HepG2 (cell line): ENCODE data around the gene MRPL39. TPM values are rescaled to one million over a fixed set of nuclear protein-coding genes. Genes with fewer than 3 reads are reported as not detected.

Source experiments
- ARNT ChIP-seq: fragments of 450-650 bp; IDR thresholded peaks from 2 replicates; pipeline ENCODE4 v1.6.1; 2017
- HNF4G ChIP-seq, 2 experiments: sonication (generic) in 1 of 2; formaldehyde crosslinking in 1 of 2; IDR thresholded peaks; 2 replicates each; pipeline versions ENCODE4 v1.4.0 to v1.6.1; 2011 to 2020; ENCODE audit warnings: borderline replicate concordance in 2 of 2, low read depth in 2 of 2, mild to moderate bottlenecking in 2 of 2, low read length in 1 of 2, missing genetic modification reagents in 1 of 2, moderate library complexity in 1 of 2
- HOXA7 ChIP-seq: sonication (generic); formaldehyde crosslinking; IDR thresholded peaks from 2 replicates; pipeline ENCODE4 v1.8.1; 2022; ENCODE audit warnings: mild to moderate bottlenecking, missing genetic modification reagents, moderate library complexity
- KLF12 ChIP-seq: sonication (generic); formaldehyde crosslinking; IDR thresholded peaks from 2 replicates; pipeline ENCODE4 v1.4.0; 2020; ENCODE audit warnings: missing genetic modification reagents, borderline replicate concordance
- MATR3 ChIP-seq: sonication (generic); formaldehyde crosslinking; IDR thresholded peaks from 2 replicates; pipeline ENCODE4 v1.4.0; 2020; ENCODE audit warnings: missing genetic modification reagents
- MED8 ChIP-seq: sonication (generic); formaldehyde crosslinking; IDR thresholded peaks from 2 replicates; pipeline ENCODE4 v1.8.1; 2023; ENCODE audit warnings: mild to moderate bottlenecking, missing genetic modification reagents; ENCODE audit not compliant: insufficient replicate concordance
- NKX3-1 ChIP-seq: sonication (generic); formaldehyde crosslinking; IDR thresholded peaks from 2 replicates; pipeline ENCODE4 v1.5.0; 2020; ENCODE audit warnings: missing genetic modification reagents
- NR2F6 ChIP-seq, 2 experiments: IDR thresholded peaks; 2 replicates each; pipeline ENCODE4 v1.6.1; 2016; ENCODE audit warnings: antibody characterized with exemption in 1 of 2, mild to moderate bottlenecking in 1 of 2
- RARA ChIP-seq: IDR thresholded peaks from 2 replicates; pipeline ENCODE4 v1.6.1; 2016; ENCODE audit warnings: missing genetic modification reagents, missing compliant biosample characterization
- ZBTB21 ChIP-seq: sonication (generic); formaldehyde crosslinking; IDR thresholded peaks from 2 replicates; pipeline ENCODE4 v1.4.0; 2020; ENCODE audit warnings: missing genetic modification reagents
- ZNF337 ChIP-seq: sonication (generic); formaldehyde crosslinking; IDR thresholded peaks from 2 replicates; pipeline ENCODE4 v1.5.1; 2020; ENCODE audit warnings: missing genetic modification reagents, low read depth, mild to moderate bottlenecking, borderline replicate concordance
- ZNF501 ChIP-seq: sonication (generic); formaldehyde crosslinking; IDR thresholded peaks from 2 replicates; pipeline ENCODE4 v1.5.1; 2020; ENCODE audit warnings: mild to moderate bottlenecking, moderate library complexity, missing genetic modification reagents
- ZNF83 ChIP-seq: sonication (generic); formaldehyde crosslinking; IDR thresholded peaks from 2 replicates; pipeline ENCODE4 v1.4.0; 2020; ENCODE audit warnings: missing genetic modification reagents, mild to moderate bottlenecking, borderline replicate concordance
- polyA plus RNA-seq, 8 experiments: library from polyadenylated mRNA; depleted of rRNA in 3 of 8; stranded (reverse) in 7 of 8; unstranded in 1 of 8; fragments of >200 nt; fragmentation: Illumina TruSeq in 4 of 8; extraction: Trizol in 4 of 8; gene quantifications; 2 replicates each; pipeline versions ENCODE4 v1.2.1 to v1.2.3, GENCODE V29; 2011 to 2016; ENCODE audit warnings: low read depth in 4 of 8, missing spikeins in 1 of 8, mixed read lengths in 1 of 8; ENCODE audit not compliant: insufficient read depth in 1 of 8
- total RNA-seq, 5 experiments: library from RNA; depleted of rRNA; stranded (reverse); fragments of >200 nt; fragmentation: Illumina TruSeq; extraction: Trizol; gene quantifications; 2 replicates each; pipeline ENCODE4 v1.2.3, GENCODE V29; 2016; ENCODE audit warnings: low read depth in 1 of 5
- TF ChIP-seq, protein P1 (sequence below): sonication (generic); formaldehyde crosslinking; IDR thresholded peaks from 2 replicates; pipeline ENCODE4 v1.5.1; 2020; ENCODE audit warnings: missing genetic modification reagents, mild to moderate bottlenecking, borderline replicate concordance
- TF ChIP-seq, protein P2 (sequence below): sonication (generic); formaldehyde crosslinking; IDR thresholded peaks from 2 replicates; pipeline ENCODE4 v1.4.0; 2020; ENCODE audit warnings: mild to moderate bottlenecking, missing genetic modification reagents
- TF ChIP-seq, protein P3 (sequence below): sonication (generic); formaldehyde crosslinking; IDR thresholded peaks from 2 replicates; pipeline ENCODE4 v1.5.1; 2020; ENCODE audit warnings: missing genetic modification reagents, mild to moderate bottlenecking, borderline replicate concordance
- TF ChIP-seq, protein P4 (sequence below): sonication (generic); formaldehyde crosslinking; IDR thresholded peaks from 2 replicates; pipeline ENCODE4 v1.4.0; 2020; ENCODE audit warnings: missing genetic modification reagents, low read depth, mild to moderate bottlenecking, borderline replicate concordance
- TF ChIP-seq, protein P5 (sequence below): sonication (generic); formaldehyde crosslinking; IDR thresholded peaks from 2 replicates; pipeline ENCODE4 v1.4.0; 2020; ENCODE audit warnings: missing genetic modification reagents, borderline replicate concordance

The MRPL39 gene
- total and polyA plus RNA-seq, 2 of the 13 experiments (the other 11 are each of a cell fraction or from before 2014, with no cell fraction given), result 29.1 to 91.2 TPM

DNA sequence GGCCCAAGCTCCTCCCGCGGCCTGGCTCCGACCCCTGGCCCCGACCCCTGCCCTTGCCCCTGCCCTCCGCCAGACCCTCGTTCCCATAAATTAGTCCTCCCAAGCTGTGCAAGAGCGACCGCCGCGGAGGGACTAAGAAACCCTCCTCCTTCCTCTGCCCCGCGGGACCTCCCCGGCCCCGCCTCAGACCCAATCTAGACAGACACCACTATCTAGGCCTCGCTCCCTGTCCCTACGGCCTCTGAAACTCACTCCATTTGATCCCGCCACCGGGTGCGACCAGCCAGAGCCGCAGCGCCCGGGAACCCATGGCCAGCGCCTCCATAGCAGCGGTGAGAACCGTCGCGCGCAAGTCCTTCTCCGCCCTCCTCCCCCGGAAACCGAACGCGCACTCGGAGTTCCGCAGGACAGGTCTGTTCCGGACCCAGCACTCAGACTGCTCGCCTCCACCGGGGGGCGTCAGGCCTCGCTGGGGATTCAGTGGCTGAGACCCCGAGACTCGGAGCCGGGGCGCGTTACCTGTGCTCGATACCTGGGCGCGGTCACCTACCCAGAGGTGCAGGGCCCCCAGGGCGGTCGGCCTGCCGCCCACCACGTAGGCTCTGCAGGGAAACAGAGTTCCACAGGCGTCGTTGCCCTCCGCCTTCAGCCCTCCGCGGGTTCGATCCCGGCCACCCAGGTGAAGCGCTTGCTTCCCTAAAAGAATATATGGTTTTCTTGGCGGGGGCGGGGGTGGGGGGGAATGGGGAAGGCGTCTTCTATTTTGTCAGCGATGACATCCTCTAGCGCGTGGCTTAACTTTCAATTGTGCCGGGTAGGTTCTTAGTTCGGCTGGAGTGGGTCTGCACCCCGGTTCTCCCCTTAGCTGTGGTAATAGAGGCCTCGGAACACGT lies at the start of gene MRPL39 (continued):
- TF ChIP-seq, protein P1, sequence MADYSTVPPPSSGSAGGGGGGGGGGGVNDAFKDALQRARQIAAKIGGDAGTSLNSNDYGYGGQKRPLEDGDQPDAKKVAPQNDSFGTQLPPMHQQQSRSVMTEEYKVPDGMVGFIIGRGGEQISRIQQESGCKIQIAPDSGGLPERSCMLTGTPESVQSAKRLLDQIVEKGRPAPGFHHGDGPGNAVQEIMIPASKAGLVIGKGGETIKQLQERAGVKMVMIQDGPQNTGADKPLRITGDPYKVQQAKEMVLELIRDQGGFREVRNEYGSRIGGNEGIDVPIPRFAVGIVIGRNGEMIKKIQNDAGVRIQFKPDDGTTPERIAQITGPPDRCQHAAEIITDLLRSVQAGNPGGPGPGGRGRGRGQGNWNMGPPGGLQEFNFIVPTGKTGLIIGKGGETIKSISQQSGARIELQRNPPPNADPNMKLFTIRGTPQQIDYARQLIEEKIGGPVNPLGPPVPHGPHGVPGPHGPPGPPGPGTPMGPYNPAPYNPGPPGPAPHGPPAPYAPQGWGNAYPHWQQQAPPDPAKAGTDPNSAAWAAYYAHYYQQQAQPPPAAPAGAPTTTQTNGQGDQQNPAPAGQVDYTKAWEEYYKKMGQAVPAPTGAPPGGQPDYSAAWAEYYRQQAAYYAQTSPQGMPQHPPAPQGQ, result no peak
- TF ChIP-seq HOXA7 (CRISPR knock-in tag) (no peak), KLF12 (CRISPR knock-in tag) (peak; percentile 56; the same call in 1 of the 2 replicates), ARNT (no peak), MED8 (CRISPR knock-in tag) (peak; percentile 99), NR2F6 (IDR thresholded peaks at IDR 0.05) (0 out of 2 replicates have a peak, but pooled peaks have one; percentile 9), NR2F6 (CRISPR knock-in tag; IDR thresholded peaks at IDR 0.05) (peak; percentile 50; the same call in 1 of the 2 replicates), HNF4G (IDR thresholded peaks at IDR 0.05; ENCODE audit: borderline replicate concordance, low read depth, low read length) (no peak), HNF4G (CRISPR knock-in tag; IDR thresholded peaks at IDR 0.05; ENCODE audit: borderline replicate concordance, low read depth) (0 out of 2 replicates have a peak, but pooled peaks have one; percentile 37), ZNF501 (peak; percentile 68), MATR3 (CRISPR knock-in tag) (no peak), ZNF337 (CRISPR knock-in tag) (no peak), RARA (peak; percentile 64), ZBTB21 (no peak), NKX3-1 (CRISPR knock-in tag) (no peak; the same call in 1 of the 2 replicates), ZNF83 (peak; percentile 93)
- TF ChIP-seq, protein P2, sequence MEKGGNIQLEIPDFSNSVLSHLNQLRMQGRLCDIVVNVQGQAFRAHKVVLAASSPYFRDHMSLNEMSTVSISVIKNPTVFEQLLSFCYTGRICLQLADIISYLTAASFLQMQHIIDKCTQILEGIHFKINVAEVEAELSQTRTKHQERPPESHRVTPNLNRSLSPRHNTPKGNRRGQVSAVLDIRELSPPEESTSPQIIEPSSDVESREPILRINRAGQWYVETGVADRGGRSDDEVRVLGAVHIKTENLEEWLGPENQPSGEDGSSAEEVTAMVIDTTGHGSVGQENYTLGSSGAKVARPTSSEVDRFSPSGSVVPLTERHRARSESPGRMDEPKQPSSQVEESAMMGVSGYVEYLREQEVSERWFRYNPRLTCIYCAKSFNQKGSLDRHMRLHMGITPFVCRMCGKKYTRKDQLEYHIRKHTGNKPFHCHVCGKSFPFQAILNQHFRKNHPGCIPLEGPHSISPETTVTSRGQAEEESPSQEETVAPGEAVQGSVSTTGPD (CRISPR knock-in tag), result 0 out of 2 replicates have a peak, but pooled peaks have one; percentile 39
- TF ChIP-seq, protein P3, sequence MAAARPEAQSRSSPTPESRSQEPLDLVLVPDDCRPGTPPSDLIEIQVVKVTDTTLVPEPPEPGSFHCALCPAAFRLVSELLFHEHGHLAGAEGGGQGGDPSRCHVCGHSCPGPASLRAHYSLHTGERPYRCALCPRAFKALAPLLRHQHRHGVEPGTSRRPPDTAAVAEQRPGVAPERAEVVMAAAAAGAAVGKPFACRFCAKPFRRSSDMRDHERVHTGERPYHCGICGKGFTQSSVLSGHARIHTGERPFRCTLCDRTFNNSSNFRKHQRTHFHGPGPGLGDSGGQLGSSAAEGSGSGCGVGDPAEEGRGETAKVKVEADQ, result peak; percentile 86; the same call in 1 of the 2 replicates
- TF ChIP-seq, protein P4, sequence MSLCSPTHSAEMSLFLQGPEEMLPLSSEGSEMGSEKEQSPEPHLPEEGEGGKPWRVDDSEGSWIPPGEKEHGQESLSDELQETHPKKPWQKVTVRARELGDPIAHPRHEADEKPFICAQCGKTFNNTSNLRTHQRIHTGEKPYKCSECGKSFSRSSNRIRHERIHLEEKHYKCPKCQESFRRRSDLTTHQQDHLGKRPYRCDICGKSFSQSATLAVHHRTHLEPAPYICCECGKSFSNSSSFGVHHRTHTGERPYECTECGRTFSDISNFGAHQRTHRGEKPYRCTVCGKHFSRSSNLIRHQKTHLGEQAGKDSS (CRISPR knock-in tag), result peak; percentile 94; the same call in 1 of the 2 replicates
- TF ChIP-seq, protein P5, sequence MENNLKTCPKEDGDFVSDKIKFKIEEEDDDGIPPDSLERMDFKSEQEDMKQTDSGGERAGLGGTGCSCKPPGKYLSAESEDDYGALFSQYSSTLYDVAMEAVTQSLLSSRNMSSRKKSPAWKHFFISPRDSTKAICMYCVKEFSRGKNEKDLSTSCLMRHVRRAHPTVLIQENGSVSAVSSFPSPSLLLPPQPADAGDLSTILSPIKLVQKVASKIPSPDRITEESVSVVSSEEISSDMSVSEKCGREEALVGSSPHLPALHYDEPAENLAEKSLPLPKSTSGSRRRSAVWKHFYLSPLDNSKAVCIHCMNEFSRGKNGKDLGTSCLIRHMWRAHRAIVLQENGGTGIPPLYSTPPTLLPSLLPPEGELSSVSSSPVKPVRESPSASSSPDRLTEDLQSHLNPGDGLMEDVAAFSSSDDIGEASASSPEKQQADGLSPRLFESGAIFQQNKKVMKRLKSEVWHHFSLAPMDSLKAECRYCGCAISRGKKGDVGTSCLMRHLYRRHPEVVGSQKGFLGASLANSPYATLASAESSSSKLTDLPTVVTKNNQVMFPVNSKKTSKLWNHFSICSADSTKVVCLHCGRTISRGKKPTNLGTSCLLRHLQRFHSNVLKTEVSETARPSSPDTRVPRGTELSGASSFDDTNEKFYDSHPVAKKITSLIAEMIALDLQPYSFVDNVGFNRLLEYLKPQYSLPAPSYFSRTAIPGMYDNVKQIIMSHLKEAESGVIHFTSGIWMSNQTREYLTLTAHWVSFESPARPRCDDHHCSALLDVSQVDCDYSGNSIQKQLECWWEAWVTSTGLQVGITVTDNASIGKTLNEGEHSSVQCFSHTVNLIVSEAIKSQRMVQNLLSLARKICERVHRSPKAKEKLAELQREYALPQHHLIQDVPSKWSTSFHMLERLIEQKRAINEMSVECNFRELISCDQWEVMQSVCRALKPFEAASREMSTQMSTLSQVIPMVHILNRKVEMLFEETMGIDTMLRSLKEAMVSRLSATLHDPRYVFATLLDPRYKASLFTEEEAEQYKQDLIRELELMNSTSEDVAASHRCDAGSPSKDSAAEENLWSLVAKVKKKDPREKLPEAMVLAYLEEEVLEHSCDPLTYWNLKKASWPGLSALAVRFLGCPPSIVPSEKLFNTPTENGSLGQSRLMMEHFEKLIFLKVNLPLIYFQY (CRISPR knock-in tag), result peak; percentile 72; the same call in 1 of the 2 replicates
